Measurements from ENCODE around the gene PPP3CA.

Gene PPP3CA

GRCh38 chr4:101347267-101347556 is at the start of gene PPP3CA:
PPP3CA (minus strand) TSS chr4:101347526.
- H3K27ac Mint-ChIP-seq, result peak within 1 kb of the TSS; percentile 70
- H3K36me3 Mint-ChIP-seq, result no peaks in the 10 kb centered on the region
- peaks cover 13% of the 10 kb centered on the region for H3K27me3 Mint-ChIP-seq
- peaks cover 26% of the 10 kb centered on the region for H3K4me1 Mint-ChIP-seq (ENCODE audit: low read depth)
- peak within 1 kb of the TSS; percentile 94 for H3K4me3 Mint-ChIP-seq
- no peaks in the 10 kb centered on the region for H3K9me3 Mint-ChIP-seq (ENCODE audit: low read depth)

GRCh38 chr4:101393256-101393655 is 45.9 kb upstream of the PPP3CA start:
- Mint-ChIP-seq H3K4me3 (no peak overlapping the region), H3K4me1 (ENCODE audit: low read depth) (no peaks in the 10 kb centered on the region), H3K36me3 (peaks cover 6% of the 10 kb centered on the region), H3K27me3 (peaks cover 9% of the 10 kb centered on the region), H3K9me3 (ENCODE audit: low read depth) (peaks cover 10% of the 10 kb centered on the region), H3K27ac (no peak overlapping the region)

- Mint-ChIP-seq H3K36me3 (peaks cover 5% of the 10 kb centered on the region), H3K27me3 (peaks cover 13% of the 10 kb centered on the region), H3K9me3 (ENCODE audit: low read depth) (no peaks in the 10 kb centered on the region), H3K4me3 (no peak overlapping the region), H3K27ac (no peak overlapping the region), H3K4me1 (ENCODE audit: low read depth) (no peaks in the 10 kb centered on the region)
Observed at GRCh38 chr4:101370663-101371210, 23.4 kb upstream of the PPP3CA start.

GRCh38 chr4:101367201-101367600 is 19.9 kb upstream of the PPP3CA start:
- Mint-ChIP-seq H3K36me3 (peaks cover 5% of the 10 kb centered on the region), H3K27ac (no peak overlapping the region), H3K4me1 (ENCODE audit: low read depth) (no peaks in the 10 kb centered on the region), H3K27me3 (peaks cover 12% of the 10 kb centered on the region), H3K4me3 (no peak overlapping the region), H3K9me3 (ENCODE audit: low read depth) (no peaks in the 10 kb centered on the region)

- no peak overlapping the region for H3K4me3 Mint-ChIP-seq
- peaks cover 11% of the 10 kb centered on the region for H3K27me3 Mint-ChIP-seq
- H3K27ac Mint-ChIP-seq, result no peak overlapping the region
- H3K9me3 Mint-ChIP-seq (ENCODE audit: low read depth), result no peaks in the 10 kb centered on the region
- H3K4me1 Mint-ChIP-seq (ENCODE audit: low read depth), result no peaks in the 10 kb centered on the region
- peaks cover 5% of the 10 kb centered on the region for H3K36me3 Mint-ChIP-seq
Observed at GRCh38 chr4:101366331-101366730, 19.0 kb upstream of the PPP3CA start.

GRCh38 chr4:101357751-101358150 is 10.4 kb upstream of the PPP3CA start:
- Mint-ChIP-seq H3K27ac (no peak overlapping the region), H3K27me3 (peaks cover 7% of the 10 kb centered on the region), H3K4me3 (no peak overlapping the region), H3K9me3 (ENCODE audit: low read depth) (no peaks in the 10 kb centered on the region), H3K36me3 (no peaks in the 10 kb centered on the region), H3K4me1 (ENCODE audit: low read depth) (no peaks in the 10 kb centered on the region)

- H3K9me3 Mint-ChIP-seq (ENCODE audit: low read depth), result no peaks in the 10 kb centered on the region
- peaks cover 7% of the 10 kb centered on the region for H3K27me3 Mint-ChIP-seq
- no peaks in the 10 kb centered on the region for H3K4me1 Mint-ChIP-seq (ENCODE audit: low read depth)
- no peaks in the 10 kb centered on the region for H3K36me3 Mint-ChIP-seq
- H3K27ac Mint-ChIP-seq, result no peak overlapping the region
- H3K4me3 Mint-ChIP-seq, result no peak overlapping the region
Observed at GRCh38 chr4:101356928-101357327, 9.6 kb upstream of the PPP3CA start.

- Mint-ChIP-seq H3K27ac (no peak overlapping the region), H3K36me3 (no peaks in the 10 kb centered on the region), H3K9me3 (ENCODE audit: low read depth) (no peaks in the 10 kb centered on the region), H3K27me3 (peaks cover 7% of the 10 kb centered on the region), H3K4me3 (no peak overlapping the region), H3K4me1 (ENCODE audit: low read depth) (no peaks in the 10 kb centered on the region)
Observed at GRCh38 chr4:101355767-101356702, 8.7 kb upstream of the PPP3CA start.

- Mint-ChIP-seq H3K4me1 (ENCODE audit: low read depth) (no peaks in the 10 kb centered on the region), H3K36me3 (no peaks in the 10 kb centered on the region), H3K27ac (no peak overlapping the region), H3K27me3 (peaks cover 7% of the 10 kb centered on the region), H3K4me3 (no peak overlapping the region), H3K9me3 (ENCODE audit: low read depth) (no peaks in the 10 kb centered on the region)
Observed at GRCh38 chr4:101355246-101355645, 7.9 kb upstream of the PPP3CA start.

- H3K4me3 Mint-ChIP-seq, result no peak overlapping the region
- H3K27me3 Mint-ChIP-seq, result peaks cover 15% of the 10 kb centered on the region
- peaks cover 17% of the 10 kb centered on the region for H3K4me1 Mint-ChIP-seq (ENCODE audit: low read depth)
- no peaks in the 10 kb centered on the region for H3K36me3 Mint-ChIP-seq
- H3K27ac Mint-ChIP-seq, result no peak overlapping the region
- no peaks in the 10 kb centered on the region for H3K9me3 Mint-ChIP-seq (ENCODE audit: low read depth)
Observed at GRCh38 chr4:101349801-101350064, 2.4 kb upstream of the PPP3CA start.

GRCh38 chr4:101348995-101349800 is 1.9 kb upstream of the PPP3CA start:
- Mint-ChIP-seq H3K27me3 (peaks cover 13% of the 10 kb centered on the region), H3K36me3 (no peaks in the 10 kb centered on the region), H3K27ac (no peak overlapping the region), H3K4me1 (ENCODE audit: low read depth) (peaks cover 21% of the 10 kb centered on the region), H3K4me3 (peak overlapping the region; percentile 94), H3K9me3 (ENCODE audit: low read depth) (no peaks in the 10 kb centered on the region)

- Mint-ChIP-seq H3K27me3 (peaks cover 13% of the 10 kb centered on the region), H3K4me3 (peak overlapping the region; percentile 94), H3K36me3 (no peaks in the 10 kb centered on the region), H3K9me3 (ENCODE audit: low read depth) (no peaks in the 10 kb centered on the region), H3K4me1 (ENCODE audit: low read depth) (peaks cover 24% of the 10 kb centered on the region), H3K27ac (no peak overlapping the region)
Observed at GRCh38 chr4:101348367-101348827, 1.1 kb upstream of the PPP3CA start.

GRCh38 chr4:101347557-101348366 is 436 bp upstream of the PPP3CA start:
- H3K27ac Mint-ChIP-seq, result peak overlapping the region; percentile 70
- peaks cover 26% of the 10 kb centered on the region for H3K4me1 Mint-ChIP-seq (ENCODE audit: low read depth)

GRCh38 chr4:101346351-101347266 is 717 bp downstream of the PPP3CA start:
- Mint-ChIP-seq H3K36me3 (no peaks in the 10 kb centered on the region), H3K27me3 (peaks cover 13% of the 10 kb centered on the region), H3K4me3 (peak overlapping the region; percentile 94), H3K4me1 (ENCODE audit: low read depth) (peaks cover 27% of the 10 kb centered on the region), H3K27ac (peak overlapping the region; percentile 59), H3K9me3 (ENCODE audit: low read depth) (no peaks in the 10 kb centered on the region)

More at GRCh38 chr4:101347557-101348366, 436 bp upstream of the PPP3CA start:
- H3K9me3 Mint-ChIP-seq (ENCODE audit: low read depth), result no peaks in the 10 kb centered on the region
- no peaks in the 10 kb centered on the region for H3K36me3 Mint-ChIP-seq
- H3K27me3 Mint-ChIP-seq, result peaks cover 13% of the 10 kb centered on the region
- H3K4me3 Mint-ChIP-seq, result peak overlapping the region; percentile 94
